ENCODE results near the gene FOXL2NB.
A peak's percentile ranks its signal among the peaks of the same experiment; 100 is the strongest.

FOXL2NB gene

DNA sequence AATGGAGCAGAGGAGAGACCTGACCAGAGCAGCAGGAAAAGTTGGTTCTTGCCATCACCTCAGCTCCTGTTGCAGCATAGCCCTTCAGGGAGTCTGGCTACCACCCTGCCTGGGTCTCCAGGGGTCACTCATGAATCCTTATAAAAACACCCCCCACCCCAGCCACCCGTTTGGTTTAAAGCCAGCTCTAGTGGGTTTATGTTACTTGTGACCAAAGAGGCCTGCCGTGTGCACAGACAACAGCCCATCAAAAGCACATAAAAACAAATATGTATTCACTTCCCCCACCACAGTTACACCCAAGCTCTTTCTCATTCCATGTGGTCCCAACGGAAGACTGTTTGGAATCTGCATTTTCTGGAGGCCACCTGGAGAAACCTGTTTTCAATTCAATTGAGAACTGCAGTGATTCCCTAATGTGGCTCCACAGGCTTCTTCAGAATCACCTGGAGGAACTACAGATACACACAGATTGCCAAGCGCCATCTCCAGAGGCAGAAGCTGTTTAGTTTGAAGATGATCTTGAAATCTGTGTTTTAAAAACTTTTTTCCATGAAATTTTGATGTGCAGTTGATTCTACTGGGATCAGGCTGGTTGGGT, 13.8 kb upstream of the FOXL2NB start:
- DNase-seq = no peak

DNA sequence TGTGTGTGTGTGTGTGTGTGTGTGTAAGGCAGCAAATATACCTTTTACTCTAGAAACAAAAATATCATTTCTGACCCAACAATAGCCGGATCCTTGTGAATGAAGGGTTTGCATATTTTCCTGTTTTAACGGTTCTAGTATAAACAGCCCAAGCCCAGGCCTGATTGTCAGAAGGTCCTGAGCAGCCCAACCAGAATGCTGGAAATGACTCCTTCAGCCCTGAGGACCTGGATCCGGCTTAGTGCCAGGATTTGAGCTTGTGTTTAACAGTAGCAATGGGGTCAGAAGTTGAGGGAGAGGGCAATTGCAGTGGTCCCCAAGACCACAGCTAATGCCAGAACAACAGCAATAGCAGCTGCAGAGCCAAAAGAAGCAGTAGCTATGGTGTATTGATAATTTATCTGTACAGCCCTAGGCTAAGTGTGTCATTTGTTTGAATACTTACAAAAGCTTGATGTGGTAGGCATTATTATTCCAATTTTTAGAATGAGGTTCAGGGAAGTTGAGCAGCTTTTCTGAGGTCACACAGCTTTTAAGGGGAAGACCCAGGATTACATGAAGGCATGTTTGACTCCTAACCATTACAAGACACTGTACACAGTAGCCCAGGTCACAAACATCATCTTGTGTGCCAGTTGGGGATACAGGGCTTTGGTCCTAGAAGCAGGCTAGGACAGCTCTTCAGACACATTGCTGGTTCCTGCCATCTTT, 12.9 kb upstream of the FOXL2NB start:
- no peak for DNase-seq

DNA sequence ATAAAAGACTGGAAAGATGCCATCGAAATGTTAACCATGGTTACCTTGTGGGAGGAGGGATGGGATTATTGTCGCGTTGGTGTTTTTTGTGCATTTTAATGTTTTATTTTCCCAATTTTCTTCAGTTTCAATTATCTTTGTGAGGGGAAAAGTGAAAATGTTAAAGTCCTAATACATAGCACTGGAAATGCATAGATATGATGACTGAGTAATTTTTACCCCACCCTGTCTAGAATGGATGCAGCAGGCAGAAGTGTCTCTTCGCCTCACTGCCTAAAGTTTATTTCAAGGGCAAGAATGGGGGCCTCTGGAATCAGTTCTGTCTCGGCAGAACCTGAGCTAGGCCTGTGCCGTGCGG, 11.5 kb upstream of the FOXL2NB start:
- DNase-seq = no peak

DNA sequence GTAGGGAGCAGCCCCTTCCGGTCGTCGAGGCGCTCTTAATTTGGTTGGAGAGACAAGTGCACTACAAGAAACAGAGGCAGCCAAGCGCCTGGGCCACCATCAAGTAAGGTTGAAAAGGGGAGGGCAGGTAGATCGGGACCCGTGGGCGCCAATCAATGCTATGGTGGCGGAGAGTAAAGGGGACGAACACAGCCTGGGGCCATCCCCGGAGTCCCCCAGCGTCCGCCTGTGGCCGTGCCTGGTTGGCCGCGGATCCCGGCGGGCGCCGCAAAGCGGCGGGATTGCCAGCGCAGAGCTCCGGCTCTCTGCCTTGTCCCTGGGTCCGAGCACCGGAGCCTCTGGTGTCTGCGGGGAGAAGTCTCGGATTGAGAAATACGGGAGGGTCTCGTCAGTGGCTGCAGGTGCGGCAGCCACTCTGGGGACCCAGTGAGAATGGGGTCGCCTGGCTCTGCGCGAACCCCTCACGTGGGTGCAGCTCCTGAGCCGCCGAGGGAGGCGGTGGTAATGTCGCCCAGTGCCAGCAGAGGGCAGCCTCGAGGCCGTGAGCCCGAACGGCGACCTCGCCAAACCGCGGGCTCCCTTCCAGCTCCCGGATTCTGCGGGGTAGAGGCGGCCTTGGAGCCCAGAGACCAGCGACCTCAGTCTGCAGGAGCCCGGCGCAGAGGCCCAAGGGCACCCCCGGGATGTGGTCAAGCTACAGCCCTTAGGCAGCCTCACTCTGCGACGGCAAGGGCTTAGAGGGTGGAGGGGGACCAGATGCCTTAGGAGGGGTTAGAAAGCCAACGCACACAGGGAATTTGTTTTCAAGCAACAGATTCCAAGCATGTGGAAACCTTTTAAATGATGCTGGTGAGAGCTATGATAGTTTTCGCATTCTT, 10.9 kb upstream of the FOXL2NB start:
- peak; percentile 28 to 61 (median 52) for DNase-seq

DNA sequence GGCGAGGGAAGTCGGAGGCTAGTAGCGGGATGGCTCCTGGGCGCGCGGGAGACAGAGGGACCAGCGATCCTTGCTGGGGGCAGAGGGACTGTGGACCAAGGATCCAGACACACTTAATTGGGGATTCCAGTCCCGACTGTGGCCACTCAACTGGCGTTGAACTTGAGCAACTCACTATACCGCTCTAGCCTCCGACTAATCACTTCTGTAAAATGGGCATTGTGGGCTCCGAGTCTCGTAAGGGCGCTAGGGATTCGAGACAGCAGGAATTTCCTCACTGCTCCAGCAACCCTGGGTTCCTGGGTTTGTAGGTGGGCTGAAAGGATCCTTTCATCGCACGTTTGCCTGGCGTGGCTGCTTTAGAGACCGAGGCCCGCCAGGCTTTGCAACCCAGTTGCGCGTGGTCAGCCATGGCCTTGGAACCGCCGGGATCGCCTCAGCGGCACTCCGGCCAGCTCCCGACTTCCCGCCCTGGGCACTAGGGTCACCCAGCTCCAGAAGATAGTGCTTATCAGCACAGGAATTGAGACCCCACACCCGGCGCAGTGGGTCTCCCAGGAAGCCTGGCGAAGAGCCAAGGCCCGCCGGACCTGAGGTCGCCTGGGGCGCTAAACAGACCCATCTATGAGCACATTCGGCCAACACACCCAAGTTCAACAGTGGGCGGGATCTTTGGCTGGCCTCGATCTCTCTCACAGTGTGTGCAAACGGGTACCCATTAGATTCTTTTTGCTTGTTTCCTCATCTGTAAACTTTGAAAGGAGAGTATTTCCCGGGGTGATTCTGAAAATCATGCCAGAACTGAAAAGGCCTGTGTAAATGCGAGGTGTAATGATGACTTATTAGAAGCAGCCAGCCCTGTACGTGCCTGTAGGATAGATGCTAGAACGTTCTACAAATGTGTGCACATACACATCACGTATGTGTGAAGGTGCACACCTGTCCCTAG, 10.0 kb upstream of the FOXL2NB start:
- no peak for DNase-seq

DNA sequence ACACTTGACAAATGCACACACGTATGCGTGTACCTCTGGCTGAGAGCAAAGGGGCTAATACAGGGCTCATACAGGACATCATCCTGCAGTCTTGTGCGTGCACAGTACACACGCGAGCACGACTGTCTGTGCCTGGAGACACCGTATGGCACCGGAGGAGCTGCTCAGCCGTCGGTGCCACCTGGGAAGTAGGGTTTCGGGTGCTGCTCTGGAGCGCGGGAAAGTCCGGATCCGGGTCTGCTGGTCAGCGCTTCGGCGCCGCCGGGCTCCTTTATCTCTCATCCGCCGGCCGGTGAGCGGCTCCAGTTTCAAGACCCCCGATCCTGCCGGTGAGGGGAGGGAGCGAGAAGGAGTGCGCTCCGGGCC, 9.3 kb upstream of the FOXL2NB start:
- peak in 1 of 5 experiments; percentile 39 for DNase-seq

DNA sequence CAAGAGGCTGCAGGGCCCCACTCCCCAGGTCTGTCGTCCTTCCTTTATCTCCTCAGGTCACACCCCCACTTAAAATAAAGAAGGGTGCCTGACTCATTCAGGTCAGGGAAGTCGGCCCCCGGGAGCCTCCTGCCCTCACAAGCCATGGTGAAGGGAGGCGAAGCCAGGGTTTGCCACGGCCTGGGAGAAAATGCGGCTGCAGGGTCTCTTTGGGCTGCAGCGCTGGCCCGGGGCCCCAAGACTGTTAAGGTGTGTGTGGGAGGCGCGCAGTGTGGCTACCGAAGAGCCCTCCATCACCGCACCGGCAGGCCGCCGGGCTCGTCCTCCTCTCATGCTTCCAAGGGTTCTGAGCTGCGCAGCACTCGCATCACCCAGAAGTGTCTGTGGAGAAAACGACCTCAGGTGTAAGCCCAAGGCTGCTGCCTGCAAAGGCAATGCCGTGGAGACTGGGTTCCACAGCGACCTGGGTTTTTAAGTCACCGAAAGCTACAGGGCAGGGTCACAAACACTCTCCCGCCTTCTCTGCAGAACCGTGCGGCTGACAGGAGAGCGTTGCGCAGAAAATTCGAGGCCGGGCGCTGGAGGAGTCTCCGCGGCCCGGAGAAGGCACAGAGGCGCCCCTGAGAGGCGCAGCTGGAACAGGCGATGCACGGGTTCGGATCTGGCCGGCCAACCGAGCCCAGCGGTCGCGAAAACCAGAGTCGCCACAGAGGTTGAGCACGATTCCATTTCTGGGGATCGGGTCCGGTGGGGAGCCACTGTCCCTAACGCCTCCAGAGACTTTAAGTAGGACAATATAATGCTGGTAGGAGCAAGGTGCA, 8.8 kb upstream of the FOXL2NB start:
- peak in 1 of 5 experiments; percentile 39 for DNase-seq

DNA sequence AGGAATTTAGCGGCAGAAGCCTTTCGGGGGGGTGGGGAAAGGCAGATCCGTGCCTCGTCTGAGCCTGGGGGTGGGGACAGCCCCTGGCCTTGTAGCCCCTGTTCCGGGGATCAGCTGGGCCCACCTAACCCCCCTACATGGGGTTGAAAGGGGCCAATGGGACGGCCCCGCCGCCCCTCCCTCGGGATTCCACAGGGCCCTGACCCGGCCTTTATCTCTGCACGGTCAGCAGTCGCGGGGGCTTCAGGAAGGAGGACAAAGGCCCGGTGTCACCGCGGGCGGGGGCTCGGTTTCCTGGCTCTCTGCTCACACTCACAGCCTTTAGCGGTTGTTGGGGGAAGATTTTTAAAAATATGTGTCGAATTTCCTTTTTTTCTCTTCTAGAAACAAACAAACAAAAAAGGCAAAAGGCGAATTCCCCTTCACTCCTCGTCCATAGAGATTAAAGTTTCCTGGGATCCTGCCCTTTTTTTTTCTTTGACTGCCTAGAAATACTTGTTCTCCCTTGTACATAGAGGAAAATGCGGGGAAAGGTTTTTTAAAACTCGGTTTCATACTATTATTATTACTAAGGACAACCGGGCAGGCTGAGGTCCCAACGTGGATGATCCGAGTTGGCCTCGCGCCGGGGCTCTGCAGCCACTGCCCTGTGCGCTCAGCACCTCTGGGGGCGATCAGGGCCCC, 8.0 kb upstream of the FOXL2NB start:
- no peak for DNase-seq

DNA sequence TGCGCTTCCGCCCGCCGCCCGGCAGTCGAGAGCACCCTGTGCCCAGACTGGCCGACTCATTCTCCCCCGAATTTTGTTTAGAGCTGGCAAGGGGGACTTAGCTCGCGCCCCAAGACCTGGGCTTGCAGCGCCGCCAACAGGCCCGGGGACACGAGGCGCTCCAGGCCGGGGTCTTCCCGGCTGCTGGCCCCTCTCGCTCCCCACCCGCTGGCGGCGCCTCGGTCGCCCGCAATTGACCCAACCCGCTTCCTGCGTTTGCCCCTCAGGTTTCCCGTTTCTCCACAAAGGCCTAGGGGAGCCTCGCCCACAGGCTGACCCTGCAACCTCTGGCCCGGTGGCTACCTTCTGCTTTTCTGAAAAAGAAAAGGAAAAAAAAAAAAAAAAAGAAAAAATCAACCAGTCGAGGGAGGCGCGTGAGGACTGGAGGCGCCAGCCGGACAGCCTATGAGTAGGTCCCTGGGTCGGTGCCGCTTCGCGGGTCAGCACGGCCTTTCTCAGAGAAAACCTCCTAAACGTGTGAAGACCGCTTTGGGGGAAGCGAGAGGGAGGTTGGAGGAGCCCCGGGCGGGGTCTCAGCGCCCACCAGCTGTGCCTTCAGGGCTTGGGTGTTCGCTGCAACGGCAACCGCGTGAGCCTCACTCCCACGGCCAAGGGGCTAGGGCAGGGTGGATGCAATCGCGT, 7.3 kb upstream of the FOXL2NB start:
- DNase-seq = no peak

DNA sequence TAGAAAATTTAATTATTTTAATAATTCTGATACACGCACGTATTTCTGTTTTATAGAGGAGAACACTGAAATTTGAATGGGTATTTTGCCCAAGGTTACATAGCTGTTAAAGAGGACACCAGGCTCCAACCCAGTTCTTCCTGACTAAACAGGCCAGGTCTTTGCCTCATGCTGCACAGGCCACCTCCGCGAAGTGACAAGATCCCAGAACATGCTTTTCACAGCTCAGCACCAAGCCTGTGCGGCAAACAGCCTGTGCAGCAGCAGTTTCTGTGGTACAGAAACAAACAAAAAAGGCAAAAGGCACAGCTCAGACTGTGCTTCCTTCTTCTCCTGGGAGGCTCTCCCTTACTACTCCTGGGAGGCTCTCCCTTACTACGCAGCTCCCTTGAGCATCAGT, 6.6 kb upstream of the FOXL2NB start:
- no peak for DNase-seq

DNA sequence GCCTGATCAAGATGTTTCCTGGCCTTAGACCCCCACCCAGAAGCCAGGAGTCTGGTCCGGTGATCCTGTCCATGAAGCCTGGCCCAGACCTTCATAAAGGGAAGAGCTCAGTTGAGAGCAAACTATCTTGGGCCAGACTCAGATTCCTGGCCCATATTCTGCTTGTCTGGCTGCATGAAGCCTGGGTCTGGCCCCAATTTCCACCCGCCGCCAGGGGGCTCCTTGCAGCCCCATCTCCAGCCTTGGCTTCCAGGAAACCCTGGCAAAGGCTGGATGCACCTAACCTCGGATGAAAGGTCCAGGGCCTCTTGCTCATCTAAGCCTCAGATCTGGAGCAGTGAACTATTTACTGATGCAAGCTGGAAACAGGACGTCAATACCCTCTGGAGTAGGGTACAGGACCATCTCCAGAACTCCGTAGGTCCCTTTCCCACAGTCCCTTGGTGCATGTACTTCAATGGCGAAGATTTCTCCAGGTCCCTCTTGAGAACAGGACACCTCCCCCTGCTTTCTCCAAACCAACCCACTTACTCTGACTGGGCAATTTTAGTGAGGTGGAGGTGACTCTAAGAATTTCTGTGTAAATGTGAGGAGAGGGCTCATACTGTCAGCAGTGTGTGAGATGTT, 5.6 kb upstream of the FOXL2NB start:
- DNase-seq = peak in 1 of 5 experiments; percentile 35

DNA sequence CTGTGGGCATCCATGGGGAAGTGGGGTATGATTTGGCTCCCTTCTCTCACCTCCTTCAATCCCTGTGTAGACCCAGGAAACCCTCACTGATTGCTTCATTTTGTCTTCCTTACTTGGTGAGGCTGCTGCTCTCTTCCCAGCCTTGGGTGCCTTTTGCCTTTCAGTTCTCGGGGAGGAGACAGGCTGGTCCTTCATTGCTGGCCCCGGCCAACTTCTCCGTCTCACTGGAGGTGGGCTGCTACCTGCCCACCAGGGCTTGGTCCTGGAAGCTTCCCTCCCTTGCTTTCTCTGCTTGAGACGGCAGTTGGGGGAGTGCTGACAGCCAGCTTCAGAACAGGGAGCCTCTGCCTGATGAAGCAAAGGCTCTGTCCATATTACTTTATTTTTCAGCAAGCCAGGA, 4.7 kb upstream of the FOXL2NB start:
- DNase-seq = no peak

DNA sequence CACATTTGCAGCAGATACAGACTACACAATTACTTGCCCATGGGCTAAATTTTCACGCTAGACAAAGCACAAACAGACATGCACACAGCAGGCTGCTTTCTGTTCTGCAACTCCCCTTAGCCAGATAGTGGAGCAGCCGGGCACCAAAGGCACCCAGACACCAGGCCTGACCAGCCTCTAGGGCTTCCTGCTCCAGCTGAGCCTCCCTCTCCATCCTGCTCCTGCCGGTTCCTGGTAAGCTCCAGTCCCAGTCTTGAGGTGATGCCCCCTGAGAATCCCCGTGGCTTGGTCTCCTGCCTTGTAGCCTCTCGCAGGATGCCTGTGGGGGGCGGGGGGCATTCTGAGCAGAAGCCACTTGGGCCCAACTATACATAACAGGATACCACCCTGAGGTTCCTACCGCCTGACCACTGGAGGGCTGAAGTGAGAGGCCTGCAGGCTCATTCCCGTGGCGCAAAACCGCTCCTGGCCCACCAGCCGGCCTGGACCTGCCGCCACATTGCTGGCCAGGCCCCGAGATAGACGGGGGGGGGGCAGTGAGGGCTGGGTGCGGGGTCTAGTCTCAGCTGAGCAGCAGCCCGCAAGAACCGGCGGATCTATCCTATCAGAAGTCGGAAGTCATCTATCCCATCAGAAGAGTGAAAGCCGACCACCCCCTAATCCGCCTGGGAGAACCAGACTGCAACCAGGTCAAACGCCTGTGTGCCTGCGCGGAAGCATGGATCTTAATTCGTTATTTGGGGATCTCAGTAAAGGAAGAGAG, 4.0 kb upstream of the FOXL2NB start:
- no peak for DNase-seq

DNA sequence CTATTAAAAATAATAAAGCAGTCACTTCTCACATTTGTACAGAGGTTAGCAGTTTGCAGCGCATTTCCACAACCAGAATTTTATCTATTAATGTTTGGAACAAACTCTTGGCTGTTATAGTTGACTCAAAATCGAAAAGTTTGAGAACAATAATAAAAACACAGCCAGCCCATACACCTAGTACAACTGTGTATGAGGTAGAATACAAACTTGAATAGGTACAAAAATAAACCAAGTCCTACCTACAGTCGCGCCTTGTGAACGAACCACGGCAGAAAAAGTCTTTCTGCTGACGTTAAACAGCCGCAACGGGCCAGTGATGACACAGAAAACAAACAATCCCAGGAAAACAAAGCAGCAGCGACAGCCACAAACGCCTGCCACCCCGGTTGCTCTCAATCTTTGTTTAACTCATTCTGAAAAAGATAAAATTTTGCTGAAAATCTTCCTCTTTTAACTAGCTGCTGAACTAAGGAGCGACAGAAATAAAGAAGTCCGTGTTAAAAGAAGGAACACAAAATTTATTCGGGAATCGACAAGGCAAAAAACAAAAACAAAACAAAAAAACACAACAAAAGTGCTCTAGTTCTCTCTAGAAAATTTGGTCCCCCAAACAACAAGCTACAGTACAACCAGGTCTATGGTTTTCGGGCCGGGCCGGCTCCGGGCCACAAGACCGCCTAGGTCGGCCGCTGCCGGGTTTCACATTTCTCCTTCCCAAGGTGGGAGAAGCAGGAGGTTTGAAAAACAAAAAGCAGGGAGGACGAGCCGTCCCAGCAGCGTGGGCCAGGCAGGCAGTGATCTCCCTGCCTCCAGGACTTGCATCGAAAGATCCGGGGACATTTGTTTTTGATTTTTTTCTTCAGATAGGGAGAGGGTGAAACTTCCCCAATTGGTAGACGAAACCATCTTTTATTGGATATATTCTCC, 3.0 kb upstream of the FOXL2NB start:
- DNase-seq = peak in 1 of 5 experiments; percentile 32

DNA sequence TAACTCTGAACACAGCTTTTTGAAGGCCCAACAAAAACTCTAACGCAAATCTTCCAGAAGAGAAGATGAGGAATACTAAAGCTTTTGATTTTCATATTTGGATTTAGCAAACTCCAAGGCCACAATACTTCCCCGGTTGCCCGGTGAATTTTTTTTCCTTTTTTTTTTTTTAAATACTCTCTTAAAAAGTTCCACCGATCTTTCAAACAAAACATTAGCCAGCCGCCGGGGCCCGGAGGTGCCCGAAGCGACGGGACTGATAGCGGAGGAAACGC, 2.4 kb upstream of the FOXL2NB start:
- no peak for DNase-seq

DNA sequence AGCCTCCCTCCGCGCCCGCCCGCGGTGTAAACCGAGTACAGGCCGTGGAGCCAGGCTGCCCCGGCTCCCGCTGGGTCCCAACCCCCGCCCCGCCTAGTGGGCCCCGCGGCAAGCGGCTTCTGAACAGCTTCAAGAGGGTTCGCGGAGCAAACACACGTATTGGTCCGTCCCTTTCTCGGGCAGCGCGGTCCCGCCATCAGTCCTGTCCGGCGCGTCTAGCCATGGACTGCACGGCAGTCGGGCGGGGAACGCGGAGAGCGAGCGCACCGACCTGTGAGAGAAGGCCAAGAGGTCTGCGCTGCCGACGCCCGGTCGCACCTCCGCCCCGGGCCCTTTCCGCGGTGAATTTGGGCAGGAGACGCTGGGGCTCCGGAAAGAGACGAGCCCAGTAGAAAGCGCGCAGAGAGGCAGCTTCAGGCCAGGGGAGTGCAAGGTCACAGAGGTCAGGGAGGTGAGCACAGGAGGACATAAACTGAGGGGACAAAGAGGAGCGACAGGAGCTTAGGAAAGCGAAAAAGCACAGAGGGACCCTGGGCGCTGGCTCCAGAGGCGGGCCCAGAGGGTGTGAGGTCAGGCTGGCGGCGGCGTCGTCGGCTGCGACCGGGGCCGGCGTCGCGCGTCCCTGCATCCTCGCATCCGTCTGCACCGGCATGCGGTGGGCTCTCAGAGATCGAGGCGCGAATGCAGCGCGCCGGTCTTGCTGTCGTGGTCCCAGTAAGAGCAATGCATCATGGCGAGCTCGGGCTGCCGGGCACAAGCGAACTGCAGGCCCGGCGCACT, 1.9 kb upstream of the FOXL2NB start:
- peak in 1 of 5 experiments; percentile 41 for DNase-seq

Measured in T-helper 2 cell (primary cell).